GM23338 (cell line): Measurements from ENCODE around the gene CNIH1. TPM values are rescaled to one million over a fixed set of nuclear protein-coding genes. Genes with fewer than 3 reads are reported as not detected.

Source experiments
- ATAC-seq: fragments of 200-7000 bp; cut with Tn5 transposase; 3 replicates; pipeline ENCODE4 v1.9.1; 2020
- DNase-seq: peaks from one replicate; pipeline ENCODE4 v3.0.0-alpha.2; 2015; ENCODE audit warnings: low spot score
- H2AFZ ChIP-seq: fragments of 200-600 bp; sonication (generic); 2 replicates; pipeline ENCODE4 v1.8.0; 2016; ENCODE audit warnings: antibody characterized with exemption, mild to moderate bottlenecking, moderate library complexity
- H3F3A ChIP-seq: fragments of 200-600 bp; sonication (generic); replicated peaks from 2 replicates; pipeline ENCODE4 v1.8.0; 2017; ENCODE audit warnings: antibody characterized with exemption, mixed run types, low read depth
- H3K27ac ChIP-seq: fragments of 200-600 bp; sonication (generic); 2 replicates; pipeline ENCODE4 v1.6.1; 2016; ENCODE audit warnings: low read depth
- H3K27me3 ChIP-seq: fragments of 200-600 bp; sonication (generic); 2 replicates; pipeline ENCODE4 v1.8.0; 2016; ENCODE audit warnings: mild to moderate bottlenecking, mixed run types, moderate library complexity; ENCODE audit not compliant: insufficient read depth
- H3K36me3 ChIP-seq: fragments of 200-600 bp; sonication (generic); 2 replicates; pipeline ENCODE4 v1.8.0; 2016; ENCODE audit warnings: mild to moderate bottlenecking; ENCODE audit not compliant: insufficient read depth
- H3K4me1 ChIP-seq: fragments of 200-600 bp; sonication (generic); 2 replicates; pipeline ENCODE4 v1.8.0; 2016; ENCODE audit warnings: mild to moderate bottlenecking, moderate library complexity; ENCODE audit not compliant: insufficient read depth
- H3K4me2 ChIP-seq: fragments of 200-600 bp; sonication (generic); 2 replicates; pipeline ENCODE4 v1.7.1; 2017; ENCODE audit warnings: mixed run types
- H3K4me3 ChIP-seq: fragments of 200-600 bp; sonication (generic); 2 replicates; pipeline ENCODE4 v1.6.1; 2016; ENCODE audit warnings: mixed run types
- H3K79me2 ChIP-seq: fragments of 200-600 bp; sonication (generic); replicated peaks from 2 replicates; pipeline ENCODE4 v1.8.0; 2017; ENCODE audit warnings: mild to moderate bottlenecking; ENCODE audit not compliant: insufficient read depth
- H3K9me2 ChIP-seq: fragments of 200-600 bp; sonication (generic); 2 replicates; pipeline ENCODE4 v1.8.0; 2017; ENCODE audit not compliant: insufficient read depth
- H4K20me1 ChIP-seq: fragments of 200-600 bp; sonication (generic); replicated peaks from 2 replicates; pipeline ENCODE4 v1.8.0; 2017; ENCODE audit warnings: mild to moderate bottlenecking; ENCODE audit not compliant: insufficient read depth
- H3K27ac Mint-ChIP-seq: 2 replicates; pipeline ENCODE4 v1.8.0; 2020; ENCODE audit warnings: inconsistent platforms, mild to moderate bottlenecking, moderate library complexity, mixed read lengths
- H3K27me3 Mint-ChIP-seq: 3 replicates; pipeline ENCODE4 v1.8.0; 2022; ENCODE audit warnings: low read depth, mild to moderate bottlenecking, moderate library complexity, mixed read lengths, inconsistent platforms; ENCODE audit not compliant: insufficient read depth, poor library complexity
- H3K36me3 Mint-ChIP-seq: 3 replicates; pipeline ENCODE4 v1.8.0; 2021; ENCODE audit warnings: low read depth, mild to moderate bottlenecking, inconsistent platforms, moderate library complexity, mixed read lengths
- H3K4me1 Mint-ChIP-seq: 3 replicates; pipeline ENCODE4 v1.8.0; 2020; ENCODE audit warnings: mild to moderate bottlenecking, inconsistent platforms, mixed read lengths
- H3K4me3 Mint-ChIP-seq: 3 replicates; pipeline ENCODE4 v1.8.0; 2021; ENCODE audit warnings: moderate library complexity, mild to moderate bottlenecking, inconsistent platforms, mixed read lengths
- H3K9me3 Mint-ChIP-seq: 3 replicates; pipeline ENCODE4 v1.8.0; 2020; ENCODE audit warnings: moderate library complexity, mild to moderate bottlenecking, inconsistent platforms, mixed read lengths
- CREB1 ChIP-seq: fragments of 250-450 bp; sonication (Bioruptor Pico); IDR thresholded peaks from 2 replicates; pipeline ENCODE4 v1.5.0; 2020; ENCODE audit warnings: low read depth, mild to moderate bottlenecking, moderate library complexity
- EZH2 ChIP-seq: fragments of 200-600 bp; sonication (generic); IDR thresholded peaks from one replicate; pipeline ENCODE4 v1.8.0; 2017; ENCODE audit warnings: antibody characterized with exemption, mild to moderate bottlenecking, low read depth; ENCODE audit not compliant: unreplicated experiment
- EZH2phosphoT487 ChIP-seq: fragments of 200-600 bp; sonication (generic); IDR thresholded peaks from one replicate; pipeline ENCODE4 v1.8.1; 2018; ENCODE audit warnings: antibody characterized with exemption; ENCODE audit not compliant: unreplicated experiment
- JUNB ChIP-seq: IDR thresholded peaks from one replicate; pipeline ENCODE4 v1.6.1; 2016; ENCODE audit warnings: antibody characterized with exemption; ENCODE audit not compliant: unreplicated experiment
- NANOG ChIP-seq: IDR thresholded peaks from 2 replicates; pipeline ENCODE4 v1.6.1; 2016; ENCODE audit warnings: antibody characterized with exemption, borderline replicate concordance
- POLR2AphosphoS5 ChIP-seq: IDR thresholded peaks from 2 replicates; pipeline ENCODE4 v1.6.1; 2016; ENCODE audit warnings: antibody characterized with exemption, low read depth
- STAT1 ChIP-seq: IDR thresholded peaks from one replicate; pipeline ENCODE4 v1.6.1; 2016; ENCODE audit warnings: antibody characterized with exemption; ENCODE audit not compliant: unreplicated experiment
- ZNF114 ChIP-seq: fragments of 250-450 bp; sonication (Bioruptor Pico); IDR thresholded peaks from 2 replicates; pipeline ENCODE4 v1.5.0; 2020; ENCODE audit warnings: mild to moderate bottlenecking, moderate library complexity
- ZNF331 ChIP-seq: fragments of 250-450 bp; sonication (Bioruptor Pico); IDR thresholded peaks from 2 replicates; pipeline ENCODE4 v1.5.0; 2020; ENCODE audit warnings: low read depth, mild to moderate bottlenecking, moderate library complexity
- polyA plus RNA-seq: library from polyadenylated mRNA; unstranded; fragments of >200 nt; fragmentation: Nextera tagmentation; extraction: Ambion mirVana; gene quantifications from 2 replicates; pipeline ENCODE4 v1.2.1, GENCODE V29; 2016
- total RNA-seq: library from RNA; depleted of rRNA; stranded (reverse); fragments of >200 nt; shearing (Covaris generic); gene quantifications from 2 replicates; pipeline ENCODE4 v1.2.3, GENCODE V29; 2014
- TF ChIP-seq, protein P1 (sequence below): IDR thresholded peaks from one replicate; pipeline ENCODE4 v1.6.1; 2018; ENCODE audit warnings: antibody characterized with exemption; ENCODE audit not compliant: unreplicated experiment
- TF ChIP-seq, protein P2 (sequence below): IDR thresholded peaks from 2 replicates; pipeline ENCODE4 v1.6.1; 2016; ENCODE audit warnings: antibody characterized with exemption
- TF ChIP-seq, protein P3 (sequence below): fragments of 250-450 bp; sonication (Bioruptor Pico); IDR thresholded peaks from 2 replicates; pipeline ENCODE4 v1.5.0; 2020; ENCODE audit warnings: mild to moderate bottlenecking, moderate library complexity
- TF ChIP-seq, protein P4 (sequence below), 2 experiments: fragments of 200-600 bp in 1 of 2; sonication (generic) in 1 of 2; conservative IDR thresholded peaks; 2 replicates each; pipeline versions ENCODE4 v1.5.1 to v1.6.1; 2016 to 2017; ENCODE audit warnings: antibody characterized with exemption in 2 of 2, low read depth in 2 of 2, mild to moderate bottlenecking in 2 of 2, moderate library complexity in 1 of 2

Gene CNIH1
- total and polyA plus RNA-seq, 2 experiments from 2014 or later, result 135 to 172 TPM

DNA sequence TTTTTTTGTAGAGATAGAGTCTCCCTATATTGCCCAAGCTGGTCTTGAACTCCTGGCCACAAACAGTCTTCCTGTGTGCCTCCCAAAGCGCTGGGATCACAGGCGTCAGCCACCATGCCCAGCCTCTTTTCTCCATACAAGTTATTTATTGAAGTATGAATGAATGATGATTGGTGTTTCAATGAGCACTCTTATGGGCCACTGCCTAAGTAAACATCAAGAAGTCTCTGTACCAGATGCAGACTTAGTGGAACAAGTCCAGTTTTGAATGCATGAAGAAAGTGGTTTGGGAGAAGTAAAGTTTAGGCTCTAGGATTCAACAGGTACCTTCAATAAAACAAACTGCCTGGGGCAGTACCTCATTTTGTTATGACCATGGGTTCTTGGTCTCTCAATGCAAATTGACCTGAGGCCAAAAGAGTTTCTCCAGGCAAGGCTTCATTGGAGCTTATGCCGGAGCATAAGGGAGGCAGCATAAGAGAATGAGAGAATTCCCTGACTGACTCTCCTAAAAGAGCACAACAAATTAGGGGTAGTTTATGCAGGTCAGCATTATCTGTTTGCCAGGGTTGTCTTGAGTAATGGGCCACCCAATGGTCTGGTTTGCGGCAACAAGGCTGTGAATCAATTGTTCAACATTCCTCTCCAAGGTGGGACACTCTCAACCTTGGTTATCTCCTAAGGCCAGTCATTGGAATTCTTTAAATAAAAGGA, 48.7 kb upstream of the CNIH1 start:
- Mint-ChIP-seq H3K36me3 (peaks cover 8% of the 10 kb centered on the region; the same call in 2 of the 3 replicates), H3K27ac (peak overlapping the region; percentile 91), H3K4me3 (peak overlapping the region; percentile 81), H3K27me3 (peaks cover 20% of the 10 kb centered on the region), H3K9me3 (no peaks in the 10 kb centered on the region; the same call in 2 of the 3 replicates), H3K4me1 (peaks cover 41% of the 10 kb centered on the region)
- H3K27me3 ChIP-seq, result no peaks in the 10 kb centered on the region
- peaks cover 34% of the 10 kb centered on the region for H3K79me2 ChIP-seq
- H4K20me1 ChIP-seq, result no peaks in the 10 kb centered on the region
- H3K9me2 ChIP-seq, result no peaks in the 10 kb centered on the region
- peak overlapping the region; percentile 94; the same call in 1 of the 2 replicates for H2AFZ ChIP-seq
- peak overlapping the region; percentile 99 for H3K27ac ChIP-seq
- ATAC-seq (no peak), DNase-seq (no peak)
- TF ChIP-seq ZNF331 (CRISPR knock-in tag) (no peak), NANOG (no peak), POLR2AphosphoS5 (no peak), STAT1 (no peak), ZNF114 (CRISPR knock-in tag) (no peak), EZH2 (no peak), CREB1 (CRISPR knock-in tag) (no peak), JUNB (no peak), EZH2phosphoT487 (no peak)
- TF ChIP-seq, protein P1, sequence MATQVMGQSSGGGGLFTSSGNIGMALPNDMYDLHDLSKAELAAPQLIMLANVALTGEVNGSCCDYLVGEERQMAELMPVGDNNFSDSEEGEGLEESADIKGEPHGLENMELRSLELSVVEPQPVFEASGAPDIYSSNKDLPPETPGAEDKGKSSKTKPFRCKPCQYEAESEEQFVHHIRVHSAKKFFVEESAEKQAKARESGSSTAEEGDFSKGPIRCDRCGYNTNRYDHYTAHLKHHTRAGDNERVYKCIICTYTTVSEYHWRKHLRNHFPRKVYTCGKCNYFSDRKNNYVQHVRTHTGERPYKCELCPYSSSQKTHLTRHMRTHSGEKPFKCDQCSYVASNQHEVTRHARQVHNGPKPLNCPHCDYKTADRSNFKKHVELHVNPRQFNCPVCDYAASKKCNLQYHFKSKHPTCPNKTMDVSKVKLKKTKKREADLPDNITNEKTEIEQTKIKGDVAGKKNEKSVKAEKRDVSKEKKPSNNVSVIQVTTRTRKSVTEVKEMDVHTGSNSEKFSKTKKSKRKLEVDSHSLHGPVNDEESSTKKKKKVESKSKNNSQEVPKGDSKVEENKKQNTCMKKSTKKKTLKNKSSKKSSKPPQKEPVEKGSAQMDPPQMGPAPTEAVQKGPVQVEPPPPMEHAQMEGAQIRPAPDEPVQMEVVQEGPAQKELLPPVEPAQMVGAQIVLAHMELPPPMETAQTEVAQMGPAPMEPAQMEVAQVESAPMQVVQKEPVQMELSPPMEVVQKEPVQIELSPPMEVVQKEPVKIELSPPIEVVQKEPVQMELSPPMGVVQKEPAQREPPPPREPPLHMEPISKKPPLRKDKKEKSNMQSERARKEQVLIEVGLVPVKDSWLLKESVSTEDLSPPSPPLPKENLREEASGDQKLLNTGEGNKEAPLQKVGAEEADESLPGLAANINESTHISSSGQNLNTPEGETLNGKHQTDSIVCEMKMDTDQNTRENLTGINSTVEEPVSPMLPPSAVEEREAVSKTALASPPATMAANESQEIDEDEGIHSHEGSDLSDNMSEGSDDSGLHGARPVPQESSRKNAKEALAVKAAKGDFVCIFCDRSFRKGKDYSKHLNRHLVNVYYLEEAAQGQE, result no peak
- TF ChIP-seq, protein P2, sequence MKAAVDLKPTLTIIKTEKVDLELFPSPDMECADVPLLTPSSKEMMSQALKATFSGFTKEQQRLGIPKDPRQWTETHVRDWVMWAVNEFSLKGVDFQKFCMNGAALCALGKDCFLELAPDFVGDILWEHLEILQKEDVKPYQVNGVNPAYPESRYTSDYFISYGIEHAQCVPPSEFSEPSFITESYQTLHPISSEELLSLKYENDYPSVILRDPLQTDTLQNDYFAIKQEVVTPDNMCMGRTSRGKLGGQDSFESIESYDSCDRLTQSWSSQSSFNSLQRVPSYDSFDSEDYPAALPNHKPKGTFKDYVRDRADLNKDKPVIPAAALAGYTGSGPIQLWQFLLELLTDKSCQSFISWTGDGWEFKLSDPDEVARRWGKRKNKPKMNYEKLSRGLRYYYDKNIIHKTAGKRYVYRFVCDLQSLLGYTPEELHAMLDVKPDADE, result no peak
- TF ChIP-seq, protein P3, sequence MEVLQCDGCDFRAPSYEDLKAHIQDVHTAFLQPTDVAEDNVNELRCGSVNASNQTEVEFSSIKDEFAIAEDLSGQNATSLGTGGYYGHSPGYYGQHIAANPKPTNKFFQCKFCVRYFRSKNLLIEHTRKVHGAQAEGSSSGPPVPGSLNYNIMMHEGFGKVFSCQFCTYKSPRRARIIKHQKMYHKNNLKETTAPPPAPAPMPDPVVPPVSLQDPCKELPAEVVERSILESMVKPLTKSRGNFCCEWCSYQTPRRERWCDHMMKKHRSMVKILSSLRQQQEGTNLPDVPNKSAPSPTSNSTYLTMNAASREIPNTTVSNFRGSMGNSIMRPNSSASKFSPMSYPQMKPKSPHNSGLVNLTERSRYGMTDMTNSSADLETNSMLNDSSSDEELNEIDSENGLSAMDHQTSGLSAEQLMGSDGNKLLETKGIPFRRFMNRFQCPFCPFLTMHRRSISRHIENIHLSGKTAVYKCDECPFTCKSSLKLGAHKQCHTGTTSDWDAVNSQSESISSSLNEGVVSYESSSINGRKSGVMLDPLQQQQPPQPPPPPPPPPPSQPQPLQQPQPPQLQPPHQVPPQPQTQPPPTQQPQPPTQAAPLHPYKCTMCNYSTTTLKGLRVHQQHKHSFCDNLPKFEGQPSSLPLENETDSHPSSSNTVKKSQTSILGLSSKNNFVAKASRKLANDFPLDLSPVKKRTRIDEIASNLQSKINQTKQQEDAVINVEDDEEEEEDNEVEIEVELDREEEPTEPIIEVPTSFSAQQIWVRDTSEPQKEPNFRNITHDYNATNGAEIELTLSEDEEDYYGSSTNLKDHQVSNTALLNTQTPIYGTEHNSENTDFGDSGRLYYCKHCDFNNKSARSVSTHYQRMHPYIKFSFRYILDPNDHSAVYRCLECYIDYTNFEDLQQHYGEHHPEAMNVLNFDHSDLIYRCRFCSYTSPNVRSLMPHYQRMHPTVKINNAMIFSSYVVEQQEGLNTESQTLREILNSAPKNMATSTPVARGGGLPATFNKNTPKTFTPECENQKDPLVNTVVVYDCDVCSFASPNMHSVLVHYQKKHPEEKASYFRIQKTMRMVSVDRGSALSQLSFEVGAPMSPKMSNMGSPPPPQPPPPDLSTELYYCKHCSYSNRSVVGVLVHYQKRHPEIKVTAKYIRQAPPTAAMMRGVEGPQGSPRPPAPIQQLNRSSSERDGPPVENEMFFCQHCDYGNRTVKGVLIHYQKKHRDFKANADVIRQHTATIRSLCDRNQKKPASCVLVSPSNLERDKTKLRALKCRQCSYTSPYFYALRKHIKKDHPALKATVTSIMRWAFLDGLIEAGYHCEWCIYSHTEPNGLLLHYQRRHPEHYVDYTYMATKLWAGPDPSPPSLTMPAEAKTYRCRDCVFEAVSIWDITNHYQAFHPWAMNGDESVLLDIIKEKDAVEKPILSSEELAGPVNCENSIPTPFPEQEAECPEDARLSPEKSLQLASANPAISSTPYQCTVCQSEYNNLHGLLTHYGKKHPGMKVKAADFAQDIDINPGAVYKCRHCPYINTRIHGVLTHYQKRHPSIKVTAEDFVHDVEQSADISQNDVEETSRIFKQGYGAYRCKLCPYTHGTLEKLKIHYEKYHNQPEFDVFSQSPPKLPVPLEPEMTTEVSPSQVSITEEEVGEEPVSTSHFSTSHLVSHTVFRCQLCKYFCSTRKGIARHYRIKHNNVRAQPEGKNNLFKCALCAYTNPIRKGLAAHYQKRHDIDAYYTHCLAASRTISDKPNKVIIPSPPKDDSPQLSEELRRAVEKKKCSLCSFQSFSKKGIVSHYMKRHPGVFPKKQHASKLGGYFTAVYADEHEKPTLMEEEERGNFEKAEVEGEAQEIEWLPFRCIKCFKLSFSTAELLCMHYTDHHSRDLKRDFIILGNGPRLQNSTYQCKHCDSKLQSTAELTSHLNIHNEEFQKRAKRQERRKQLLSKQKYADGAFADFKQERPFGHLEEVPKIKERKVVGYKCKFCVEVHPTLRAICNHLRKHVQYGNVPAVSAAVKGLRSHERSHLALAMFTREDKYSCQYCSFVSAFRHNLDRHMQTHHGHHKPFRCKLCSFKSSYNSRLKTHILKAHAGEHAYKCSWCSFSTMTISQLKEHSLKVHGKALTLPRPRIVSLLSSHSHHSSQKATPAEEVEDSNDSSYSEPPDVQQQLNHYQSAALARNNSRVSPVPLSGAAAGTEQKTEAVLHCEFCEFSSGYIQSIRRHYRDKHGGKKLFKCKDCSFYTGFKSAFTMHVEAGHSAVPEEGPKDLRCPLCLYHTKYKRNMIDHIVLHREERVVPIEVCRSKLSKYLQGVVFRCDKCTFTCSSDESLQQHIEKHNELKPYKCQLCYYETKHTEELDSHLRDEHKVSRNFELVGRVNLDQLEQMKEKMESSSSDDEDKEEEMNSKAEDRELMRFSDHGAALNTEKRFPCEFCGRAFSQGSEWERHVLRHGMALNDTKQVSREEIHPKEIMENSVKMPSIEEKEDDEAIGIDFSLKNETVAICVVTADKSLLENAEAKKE (CRISPR knock-in tag), result no peak
- TF ChIP-seq, protein P4, sequence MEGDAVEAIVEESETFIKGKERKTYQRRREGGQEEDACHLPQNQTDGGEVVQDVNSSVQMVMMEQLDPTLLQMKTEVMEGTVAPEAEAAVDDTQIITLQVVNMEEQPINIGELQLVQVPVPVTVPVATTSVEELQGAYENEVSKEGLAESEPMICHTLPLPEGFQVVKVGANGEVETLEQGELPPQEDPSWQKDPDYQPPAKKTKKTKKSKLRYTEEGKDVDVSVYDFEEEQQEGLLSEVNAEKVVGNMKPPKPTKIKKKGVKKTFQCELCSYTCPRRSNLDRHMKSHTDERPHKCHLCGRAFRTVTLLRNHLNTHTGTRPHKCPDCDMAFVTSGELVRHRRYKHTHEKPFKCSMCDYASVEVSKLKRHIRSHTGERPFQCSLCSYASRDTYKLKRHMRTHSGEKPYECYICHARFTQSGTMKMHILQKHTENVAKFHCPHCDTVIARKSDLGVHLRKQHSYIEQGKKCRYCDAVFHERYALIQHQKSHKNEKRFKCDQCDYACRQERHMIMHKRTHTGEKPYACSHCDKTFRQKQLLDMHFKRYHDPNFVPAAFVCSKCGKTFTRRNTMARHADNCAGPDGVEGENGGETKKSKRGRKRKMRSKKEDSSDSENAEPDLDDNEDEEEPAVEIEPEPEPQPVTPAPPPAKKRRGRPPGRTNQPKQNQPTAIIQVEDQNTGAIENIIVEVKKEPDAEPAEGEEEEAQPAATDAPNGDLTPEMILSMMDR (conservative IDR thresholded peaks at IDR 0.05; ENCODE audit: low read depth in 2 of 2), result no peak
- 0 out of 2 replicates have a peak, but pooled peaks cover 5% of the 10 kb centered on the region for H3F3A ChIP-seq
- H3K4me3 ChIP-seq, result peak overlapping the region; percentile 61
- no peaks in the 10 kb centered on the region for H3K36me3 ChIP-seq
- peaks cover 24% of the 10 kb centered on the region for H3K4me1 ChIP-seq
- peak overlapping the region; percentile 80 for H3K4me2 ChIP-seq
